Gastroesophageal sphincter (tissue), 4 donors: ENCODE results near the gene C14orf93. TPM values are rescaled to one million over a fixed set of nuclear protein-coding genes. Genes with fewer than 3 reads are reported as not detected.
A peak's percentile ranks its signal among the peaks of the same experiment; 100 is the strongest.

Source experiments
- ATAC-seq: fragments of 150-250 bp; one replicate; pipeline ENCODE4 v1.9.1; 2016; ENCODE audit warnings: mild to moderate bottlenecking, moderate library complexity
- H3K27ac ChIP-seq, 4 donors: fragments of 200-600 bp; sonication (generic) in 3 of 4; 1 replicate in 3 of 4; 2 replicates in 1 of 4; pipeline ENCODE4 v1.5.1; 2016 to 2019
- H3K27me3 ChIP-seq: fragments of 200-600 bp; sonication (generic); one replicate; pipeline ENCODE4 v1.5.1; 2019
- H3K36me3 ChIP-seq, 2 donors: fragments of 200-600 bp; sonication (generic); one replicate each; pipeline ENCODE4 v1.5.1; 2019; ENCODE audit warnings: control low read depth in 1 of 2
- H3K4me1 ChIP-seq, 3 donors: fragments of 200-600 bp; sonication (generic); 1 replicate in 2 of 3; 2 replicates in 1 of 3; pipeline ENCODE4 v1.5.1; 2016 to 2019; ENCODE audit warnings: control low read depth in 2 of 3
- H3K4me3 ChIP-seq, 2 donors: fragments of 200-600 bp; sonication (generic); one replicate each; pipeline ENCODE4 v1.5.1; 2019; ENCODE audit warnings: mild to moderate bottlenecking in 1 of 2, moderate library complexity in 1 of 2
- H3K9me3 ChIP-seq, 3 donors: fragments of 200-600 bp; sonication (generic); one replicate each; pipeline ENCODE4 v1.5.1; 2017 to 2019; ENCODE audit warnings: control low read depth in 2 of 3
- CTCF ChIP-seq, 4 experiments: fragments of 200-600 bp in 2 of 4; fragments of 450-650 bp in 2 of 4; sonication (generic) in 1 of 4; IDR thresholded peaks; one replicate each; pipeline ENCODE4 v1.5.1; 2017 to 2019; ENCODE audit warnings: antibody characterized with exemption in 4 of 4, mild to moderate bottlenecking in 2 of 4, moderate library complexity in 2 of 4
- EP300 ChIP-seq: sonication (generic); formaldehyde crosslinking; IDR thresholded peaks from one replicate; pipeline ENCODE4 v1.6.1; 2017; ENCODE audit warnings: antibody characterized with exemption, mild to moderate bottlenecking
- POLR2A ChIP-seq, 2 donors: fragments of 450-650 bp; IDR thresholded peaks; one replicate each; pipeline ENCODE4 v1.6.1; 2017; ENCODE audit warnings: antibody characterized with exemption in 2 of 2, mild to moderate bottlenecking in 2 of 2, moderate library complexity in 1 of 2
- POLR2AphosphoS5 ChIP-seq: sonication (generic); formaldehyde crosslinking; IDR thresholded peaks from one replicate; pipeline ENCODE4 v1.6.1; 2017; ENCODE audit warnings: antibody characterized with exemption
- WGBS, 2 donors: methylation state at CpG; one replicate each; pipeline ENCODE4 v1.1.5; 2018; ENCODE audit warnings: low coverage in 1 of 2; 5-methylcytosine and 5-hydroxymethylcytosine counted together
- total RNA-seq, 4 donors: library from RNA; depleted of rRNA; stranded (reverse); fragments of >200 nt; gene quantifications; one replicate each; pipeline ENCODE4 v1.1.0, GENCODE V29; 2016

The C14orf93 gene
- total RNA-seq, 4 donors from 2014 or later: 8.4 to 16.0 (median 13.2) TPM

DNA sequence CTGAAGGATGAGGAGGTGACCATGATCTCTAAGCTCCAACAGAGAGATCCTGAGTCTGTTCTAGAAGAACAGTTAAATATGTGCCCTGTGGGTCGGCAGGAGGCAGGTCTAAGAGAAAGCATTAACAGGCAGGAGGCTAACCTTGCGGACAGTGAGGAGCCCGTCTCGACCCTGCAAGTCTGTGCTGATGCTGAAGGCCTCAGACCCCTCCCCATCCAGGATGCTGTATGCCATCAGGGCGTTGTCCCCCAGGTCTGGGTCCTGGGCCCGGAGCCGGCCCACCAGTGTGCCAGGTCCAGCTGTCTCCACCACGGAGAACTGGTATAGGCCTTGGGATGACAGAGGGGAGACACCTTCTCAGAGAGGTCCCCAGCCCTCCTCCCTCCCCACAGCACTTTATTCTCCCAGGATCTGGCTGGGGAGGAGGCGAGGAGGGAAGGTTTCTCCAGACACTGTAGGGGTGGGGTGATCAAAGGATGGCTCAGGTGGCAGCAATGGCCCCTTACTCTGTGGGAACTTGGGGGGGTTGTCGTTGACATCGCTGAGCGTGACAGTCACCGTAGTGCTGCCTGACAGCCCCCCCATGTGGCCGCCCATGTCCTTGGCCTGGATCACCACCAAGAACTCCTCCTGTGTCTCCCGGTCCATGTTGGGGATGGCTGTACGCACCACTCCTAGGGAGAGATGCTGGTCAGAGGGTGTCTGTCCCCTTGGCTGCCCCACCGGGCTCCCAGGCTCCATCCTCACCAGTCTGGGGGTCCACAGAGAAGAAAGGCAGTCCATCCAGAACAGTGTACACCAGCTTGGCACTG is 44.3 kb upstream of the C14orf93 start:
- no peak overlapping the region for H3K4me3 ChIP-seq
- ATAC-seq: no peak
- peaks cover 0 to 26% (median 10%) of the 10 kb centered on the region in 3 donors for H3K4me1 ChIP-seq
- TF ChIP-seq EP300 (no peak), CTCF (IDR thresholded peaks at IDR 0.05) (peak in 1 of 4 experiments; percentile 21)
- WGBS, 2 donors: 55 to 80% methylated on average over 3 to 4 of the region's 17 CpGs
- peaks cover 0 to 7% of the 10 kb centered on the region in 2 donors for H3K36me3 ChIP-seq
- H3K27me3 ChIP-seq: no peaks in the 10 kb centered on the region
- no peaks in the 10 kb centered on the region for H3K9me3 ChIP-seq
- H3K27ac ChIP-seq: no peak overlapping the region

- WGBS, 2 donors: 100% methylated on average over 2 of the region's 10 CpGs; no CpG with 5 or more reads in 1 of the 2 donors
- Histone ChIP-seq H3K36me3 (no peaks in the 10 kb centered on the region), H3K27ac (no peak overlapping the region), H3K4me3 (no peak overlapping the region), H3K27me3 (no peaks in the 10 kb centered on the region), H3K9me3 (no peaks in the 10 kb centered on the region), H3K4me1 (peaks cover 0 to 26% (median 10%) of the 10 kb centered on the region in 3 donors)
- ATAC-seq: no peak
- TF ChIP-seq POLR2A (IDR thresholded peaks at IDR 0.05): no peak
- no peak for TF ChIP-seq EP300
- no peak for TF ChIP-seq POLR2AphosphoS5
- TF ChIP-seq CTCF (IDR thresholded peaks at IDR 0.05): no peak
Measured at GRCh38 chr14:23053426-23053825, 43.5 kb upstream of the C14orf93 start.

- ATAC-seq: no peak
- Histone ChIP-seq H3K9me3 (no peaks in the 10 kb centered on the region), H3K27ac (no peak overlapping the region), H3K4me3 (no peak overlapping the region), H3K27me3 (peaks cover 7% of the 10 kb centered on the region), H3K4me1 (peaks cover 0 to 22% (median 10%) of the 10 kb centered on the region in 3 donors), H3K36me3 (no peaks in the 10 kb centered on the region)
- TF ChIP-seq POLR2AphosphoS5 (no peak), POLR2A (IDR thresholded peaks at IDR 0.05) (no peak), EP300 (no peak), CTCF (IDR thresholded peaks at IDR 0.05) (no peak)
- WGBS, 2 donors: 64 to 92% methylated on average over 2 to 3 of the region's 3 CpGs
Measured at GRCh38 chr14:23052671-23053070, 42.7 kb upstream of the C14orf93 start.

GRCh38 chr14:23052182-23052623 is 42.3 kb upstream of the C14orf93 start:
- peak in 2 of 4 experiments; percentile 4 to 32 for TF ChIP-seq CTCF (IDR thresholded peaks at IDR 0.05)
- no peak for TF ChIP-seq EP300
- no CpG with 5 or more reads among the region's 14 CpGs for WGBS, 2 donors
- H3K27ac ChIP-seq: no peak overlapping the region
- H3K4me1 ChIP-seq: peaks cover 0 to 23% (median 10%) of the 10 kb centered on the region in 3 donors
- peaks cover 11% of the 10 kb centered on the region for H3K27me3 ChIP-seq
- ATAC-seq: no peak
- no peaks in the 10 kb centered on the region for H3K9me3 ChIP-seq
- no peak overlapping the region for H3K4me3 ChIP-seq
- no peaks in the 10 kb centered on the region for H3K36me3 ChIP-seq
